ENCODE measurements around the gene MYO15B.

Gene MYO15B

DNA sequence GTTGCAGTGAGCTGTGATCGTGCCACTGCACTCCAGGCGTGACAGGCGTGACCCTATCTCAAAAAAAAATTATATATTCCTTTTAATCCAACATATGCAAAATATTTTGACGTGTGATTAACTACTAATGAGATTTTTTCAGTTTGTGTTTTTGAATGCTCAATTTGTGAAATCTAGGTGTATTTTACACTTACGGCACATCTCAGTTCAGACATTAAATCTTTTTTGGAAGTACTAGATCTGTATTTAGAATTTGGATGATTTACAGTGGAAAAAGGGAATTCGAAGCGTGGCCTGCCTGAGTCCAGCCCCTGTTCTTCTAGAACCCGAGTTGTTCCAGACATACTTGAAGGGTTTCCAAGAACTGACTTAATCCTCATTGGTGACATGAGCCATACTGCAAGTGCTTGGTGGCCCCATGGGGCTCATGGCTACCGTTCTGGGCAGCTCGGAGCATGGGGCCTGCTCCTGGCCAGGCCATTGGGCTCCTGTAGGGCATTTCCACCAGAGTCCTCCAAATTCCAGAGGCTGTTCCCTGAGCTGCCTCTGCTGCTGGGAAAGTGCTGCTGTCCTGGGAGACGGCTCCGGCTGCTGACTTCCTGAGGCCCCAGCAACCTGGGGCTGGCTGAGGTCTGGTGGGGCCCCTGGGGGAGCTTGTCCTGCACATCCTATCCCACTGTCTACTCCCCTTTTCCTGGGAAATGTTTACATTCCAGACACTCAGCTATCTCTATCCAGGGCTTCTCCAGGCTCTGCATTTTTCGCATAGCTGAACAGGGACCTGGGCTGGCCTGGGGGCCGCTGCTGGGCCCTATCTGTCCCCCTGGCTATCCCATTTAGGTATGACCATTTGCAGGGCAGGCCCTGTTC lies 34.9 kb upstream of the MYO15B start:
- intact Hi-C loops (cut with micrococcal nuclease), result no loop called here
- no peak overlapping the region for H3K4me3 Mint-ChIP-seq
- H3K4me1 Mint-ChIP-seq (ENCODE audit: low read depth), result no peaks in the 10 kb centered on the region
- H3K36me3 Mint-ChIP-seq (ENCODE audit: low read depth), result no peaks in the 10 kb centered on the region
- H3K9me3 Mint-ChIP-seq, result no peaks in the 10 kb centered on the region
- peaks cover under 1% of the 10 kb centered on the region for H3K27me3 Mint-ChIP-seq
- no peak overlapping the region for H3K27ac Mint-ChIP-seq

DNA sequence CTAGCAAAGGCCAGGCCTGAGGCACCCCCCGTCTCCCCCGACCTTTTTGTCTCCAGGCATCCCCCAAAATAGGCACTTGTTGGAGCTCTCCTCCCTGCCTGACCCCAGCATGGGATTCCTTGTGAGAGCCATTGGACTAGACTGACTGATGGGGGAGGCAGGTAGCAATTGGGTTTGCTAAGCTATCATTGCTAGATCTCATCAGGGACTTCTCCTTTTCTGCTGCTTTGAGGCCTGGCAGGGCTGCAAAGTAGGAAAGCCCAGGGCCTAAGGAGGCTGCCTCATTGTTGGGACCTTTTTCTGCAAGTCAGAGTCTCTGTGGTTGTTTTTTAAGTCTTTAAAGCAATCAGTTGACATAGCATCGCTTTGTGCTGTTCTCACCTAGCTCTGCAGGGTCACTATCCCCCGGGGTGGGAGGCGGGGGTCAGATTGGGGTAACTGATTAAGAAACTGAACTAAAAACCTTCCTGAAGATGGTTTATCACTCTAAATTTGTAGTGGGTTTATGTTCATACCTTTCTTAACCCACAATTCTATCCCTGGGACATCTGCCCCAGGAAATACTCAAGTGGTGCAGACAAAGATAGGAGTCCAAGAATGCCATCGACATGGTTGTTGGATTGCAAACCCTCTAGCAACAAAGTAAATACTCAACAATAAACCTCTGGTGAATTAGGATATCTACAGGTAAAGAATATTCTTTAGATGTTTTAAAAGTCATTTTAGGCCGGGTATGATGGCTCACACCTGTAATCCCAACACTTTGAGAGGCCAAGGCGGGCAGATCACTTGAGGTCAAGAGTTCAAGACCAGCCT lies 34.1 kb upstream of the MYO15B start:
- Mint-ChIP-seq H3K4me3 (no peak overlapping the region), H3K9me3 (no peaks in the 10 kb centered on the region), H3K27ac (no peak overlapping the region), H3K27me3 (no peaks in the 10 kb centered on the region), H3K4me1 (ENCODE audit: low read depth) (no peaks in the 10 kb centered on the region), H3K36me3 (ENCODE audit: low read depth) (no peaks in the 10 kb centered on the region)
- intact Hi-C loops (cut with micrococcal nuclease), result no loop called here

DNA sequence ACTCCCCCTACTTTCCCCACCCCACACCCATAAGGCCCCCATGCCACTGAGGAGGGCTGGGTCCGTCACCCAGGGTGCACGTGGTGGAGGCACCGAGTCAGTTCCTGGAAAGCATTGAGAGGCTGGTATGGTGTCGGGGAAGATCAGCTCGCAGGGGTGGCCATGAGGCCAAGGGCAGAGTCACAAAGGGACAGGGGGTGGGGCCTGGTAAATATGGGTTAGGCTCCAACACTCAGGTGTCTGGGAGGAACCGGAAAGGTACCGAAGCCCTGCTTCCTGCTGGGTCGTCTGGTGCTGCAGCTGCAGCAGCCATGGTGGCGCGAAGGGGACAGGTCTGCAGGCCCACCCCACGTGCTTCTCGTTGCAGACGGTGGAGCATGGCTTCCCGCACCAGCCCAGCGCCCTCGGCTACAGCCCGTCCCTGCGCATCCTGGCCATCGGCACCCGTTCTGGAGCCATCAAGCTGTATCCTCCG lies 31.9 kb upstream of the MYO15B start:
- H3K4me1 Mint-ChIP-seq (ENCODE audit: low read depth), result no peaks in the 10 kb centered on the region
- H3K27me3 Mint-ChIP-seq, result no peaks in the 10 kb centered on the region
- intact Hi-C loops (cut with micrococcal nuclease), result no loop called here
- no peaks in the 10 kb centered on the region for H3K36me3 Mint-ChIP-seq (ENCODE audit: low read depth)
- H3K27ac Mint-ChIP-seq, result no peak overlapping the region
- no peaks in the 10 kb centered on the region for H3K9me3 Mint-ChIP-seq
- H3K4me3 Mint-ChIP-seq, result no peak overlapping the region

DNA sequence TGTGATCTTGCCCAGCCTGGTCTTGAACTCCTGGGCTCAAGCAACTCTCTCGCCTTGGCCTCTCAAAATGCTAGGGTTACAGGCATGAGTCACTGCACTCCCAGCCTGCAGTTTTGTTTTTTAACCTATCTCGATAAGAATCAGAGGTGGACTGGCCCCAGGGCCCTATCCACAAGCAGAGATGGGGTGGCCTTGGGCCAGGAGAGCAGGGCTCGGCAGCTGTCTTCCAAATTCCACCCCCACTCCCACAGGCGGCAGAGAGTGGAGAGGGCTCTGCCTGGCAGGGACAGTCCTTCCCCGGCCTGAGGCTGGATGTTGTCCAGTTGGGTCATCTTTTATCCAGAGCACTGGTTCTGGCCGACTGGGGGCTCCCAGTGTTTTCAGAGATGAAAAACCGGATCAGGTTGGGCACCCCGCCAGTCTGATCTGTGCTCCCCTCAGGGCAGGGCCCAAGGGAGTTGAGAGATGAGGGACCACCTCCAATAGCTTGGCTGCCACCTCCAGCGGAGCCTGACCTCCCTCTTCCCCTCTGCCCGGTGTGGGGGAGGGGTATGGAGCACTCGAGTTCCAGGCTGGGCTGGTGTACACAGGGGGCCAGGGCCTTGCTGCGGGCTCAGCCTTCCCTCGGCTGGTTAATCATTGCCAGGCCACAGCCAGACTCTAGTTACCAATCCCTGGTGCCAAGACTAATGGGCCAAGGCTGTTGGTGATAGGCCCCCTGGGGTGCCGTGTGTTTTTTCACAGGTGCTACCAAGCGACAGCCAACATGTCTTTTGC lies 30.3 kb upstream of the MYO15B start:
- Mint-ChIP-seq H3K27ac (no peak overlapping the region), H3K4me3 (no peak overlapping the region), H3K9me3 (no peaks in the 10 kb centered on the region), H3K27me3 (no peaks in the 10 kb centered on the region), H3K4me1 (ENCODE audit: low read depth) (no peaks in the 10 kb centered on the region), H3K36me3 (ENCODE audit: low read depth) (no peaks in the 10 kb centered on the region)
- intact Hi-C loops (cut with micrococcal nuclease), result no loop called here

DNA sequence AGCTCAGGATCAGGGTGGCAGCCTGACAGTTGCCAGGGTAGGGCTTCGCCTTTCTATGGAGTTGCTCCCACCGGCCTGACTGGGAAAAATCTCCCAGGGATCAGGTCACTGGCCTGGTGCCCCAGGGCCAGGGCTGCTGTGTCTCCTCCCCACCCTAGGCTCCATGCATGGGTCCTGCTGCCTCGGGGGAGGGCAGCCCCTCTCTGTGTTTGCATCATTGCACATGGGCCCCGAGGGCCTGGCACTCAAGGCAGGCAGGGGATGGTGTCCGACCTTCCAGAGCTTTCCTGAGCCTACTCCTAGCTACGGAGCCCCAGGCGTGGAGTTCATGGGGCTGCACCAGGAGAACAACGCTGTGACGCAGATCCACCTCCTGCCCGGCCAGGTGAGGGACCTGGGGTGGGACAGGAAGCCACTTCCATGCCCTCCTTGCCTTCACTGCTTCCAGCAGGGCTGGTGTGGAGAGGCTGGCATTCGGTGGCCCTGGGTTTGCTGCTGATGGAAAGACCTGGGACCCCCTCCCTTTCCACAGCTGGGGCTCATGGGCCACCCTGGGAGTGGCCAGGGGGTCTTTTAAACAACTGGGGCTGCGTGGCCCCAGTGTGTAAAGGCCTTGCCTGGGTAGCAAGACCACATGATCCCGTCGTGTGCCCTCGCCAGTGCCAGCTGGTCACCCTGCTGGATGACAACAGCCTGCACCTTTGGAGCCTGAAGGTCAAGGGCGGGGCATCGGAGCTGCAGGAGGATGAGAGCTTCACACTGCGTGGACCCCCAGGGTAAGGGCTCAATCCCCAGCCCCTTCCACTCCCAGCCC lies 29.5 kb upstream of the MYO15B start:
- peaks cover under 1% of the 10 kb centered on the region for H3K36me3 Mint-ChIP-seq (ENCODE audit: low read depth)
- H3K4me3 Mint-ChIP-seq, result no peak overlapping the region
- H3K27me3 Mint-ChIP-seq, result no peaks in the 10 kb centered on the region
- H3K4me1 Mint-ChIP-seq (ENCODE audit: low read depth), result no peaks in the 10 kb centered on the region
- no peaks in the 10 kb centered on the region for H3K9me3 Mint-ChIP-seq
- H3K27ac Mint-ChIP-seq, result no peak overlapping the region
- intact Hi-C loops (cut with micrococcal nuclease), result no loop called here

DNA sequence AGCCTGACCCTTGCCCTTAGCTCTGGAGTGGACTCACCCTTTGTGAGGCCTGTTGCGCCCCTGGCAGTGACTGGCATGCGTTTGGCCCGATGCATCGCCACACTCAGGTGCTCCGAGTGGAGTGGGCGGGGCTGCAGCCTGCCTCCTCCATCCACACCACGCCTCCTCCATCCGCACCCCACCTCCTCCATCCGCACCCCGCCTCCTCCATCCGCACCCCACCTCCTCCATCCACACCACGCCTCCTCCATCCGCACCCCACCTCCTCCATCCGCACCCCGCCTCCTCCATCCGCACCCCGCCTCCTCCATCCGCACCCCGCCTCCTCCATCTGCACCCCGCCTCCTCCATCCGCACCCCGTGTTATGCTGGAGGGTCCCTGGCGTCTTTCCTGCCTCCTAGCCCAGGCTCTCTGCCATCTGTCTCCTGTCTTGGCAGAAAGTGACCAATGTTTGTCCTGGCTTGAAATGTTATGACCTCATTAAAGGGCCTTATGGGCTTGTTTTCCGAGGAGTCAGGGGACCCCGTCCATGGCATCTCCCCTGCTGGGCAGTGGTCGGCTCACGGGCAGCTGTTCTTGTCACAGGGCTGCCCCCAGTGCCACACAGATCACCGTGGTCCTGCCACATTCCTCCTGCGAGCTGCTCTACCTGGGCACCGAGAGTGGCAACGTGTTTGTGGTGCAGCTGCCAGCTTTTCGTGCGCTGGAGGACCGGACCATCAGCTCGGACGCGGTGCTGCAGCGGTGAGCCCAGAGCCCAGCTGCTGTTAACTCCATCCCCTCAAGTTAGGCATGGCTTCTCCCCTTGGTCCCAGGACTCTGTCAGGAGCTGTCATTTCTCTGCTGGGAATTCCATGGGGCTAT lies 28.7 kb upstream of the MYO15B start:
- H3K9me3 Mint-ChIP-seq, result no peaks in the 10 kb centered on the region
- peaks cover 5% of the 10 kb centered on the region for H3K36me3 Mint-ChIP-seq (ENCODE audit: low read depth)
- intact Hi-C loops (cut with micrococcal nuclease), result no loop called here
- H3K4me3 Mint-ChIP-seq, result no peak overlapping the region
- H3K27me3 Mint-ChIP-seq, result no peaks in the 10 kb centered on the region
- H3K4me1 Mint-ChIP-seq (ENCODE audit: low read depth), result no peaks in the 10 kb centered on the region
- no peak overlapping the region for H3K27ac Mint-ChIP-seq

DNA sequence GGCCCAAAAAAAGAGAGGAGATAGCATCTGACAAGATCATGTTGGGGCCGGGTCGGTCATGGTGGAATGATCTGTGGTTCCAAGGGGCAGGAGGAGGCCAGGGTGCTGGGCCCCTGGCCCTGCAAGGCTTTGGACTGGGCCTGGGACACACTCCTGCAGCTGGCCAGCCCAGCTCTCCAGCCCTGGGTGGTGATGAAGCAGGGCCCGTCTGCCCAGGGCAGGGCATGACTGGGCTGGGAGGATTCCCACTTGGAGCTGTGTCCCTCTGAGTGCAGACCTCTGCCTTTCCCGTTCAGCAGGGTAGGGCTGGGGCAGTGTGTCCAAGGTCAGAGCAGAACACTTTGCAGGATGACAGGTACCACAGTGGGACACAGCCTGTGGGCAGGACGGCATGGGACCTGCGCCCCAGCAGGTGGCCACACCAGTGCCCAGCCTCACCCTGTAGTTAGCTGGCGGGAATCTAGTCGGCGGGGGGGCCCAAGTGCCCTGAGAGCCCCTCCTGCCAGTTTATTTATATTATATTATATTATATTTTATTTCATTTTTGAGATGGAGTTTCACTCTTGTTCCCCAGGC lies 27.6 kb upstream of the MYO15B start:
- Mint-ChIP-seq H3K27ac (no peak overlapping the region), H3K27me3 (no peaks in the 10 kb centered on the region), H3K4me1 (ENCODE audit: low read depth) (no peaks in the 10 kb centered on the region), H3K4me3 (no peak overlapping the region), H3K36me3 (ENCODE audit: low read depth) (peaks cover 5% of the 10 kb centered on the region), H3K9me3 (no peaks in the 10 kb centered on the region)
- intact Hi-C loops (cut with micrococcal nuclease), result no loop called here

DNA sequence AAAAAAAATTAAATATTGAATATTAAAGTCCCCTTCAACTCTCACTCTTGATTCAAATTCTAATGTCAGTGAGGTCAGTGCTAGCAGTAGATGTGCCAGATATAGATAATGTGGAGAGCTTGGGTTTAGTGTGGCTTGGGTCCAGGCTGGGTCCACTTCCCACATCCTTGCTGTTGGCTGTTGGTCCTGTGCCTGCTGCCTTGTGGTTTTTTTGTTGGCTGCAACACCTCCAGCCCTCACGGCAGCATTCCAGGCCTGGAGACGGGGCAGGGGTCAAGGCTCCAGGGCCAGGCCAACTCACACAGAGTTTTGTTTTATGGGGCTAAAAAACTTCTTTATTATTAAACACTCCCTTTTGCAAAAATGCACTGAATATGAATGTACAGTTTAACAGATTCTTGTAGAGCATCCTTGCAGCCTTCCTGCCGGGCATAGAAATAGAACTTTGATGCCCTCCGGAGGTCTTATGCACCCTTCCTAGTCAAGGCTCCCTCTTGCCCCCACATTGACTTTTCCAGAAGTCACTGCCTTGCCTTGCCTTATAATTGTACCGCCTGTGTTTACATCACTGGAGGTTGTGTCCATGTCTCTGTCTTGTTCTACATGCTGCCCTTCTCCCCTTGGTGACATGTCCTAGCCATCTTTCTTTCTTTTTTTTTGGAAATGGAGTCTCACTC lies 25.5 kb upstream of the MYO15B start:
- no peaks in the 10 kb centered on the region for H3K27me3 Mint-ChIP-seq
- peaks cover 6% of the 10 kb centered on the region for H3K4me1 Mint-ChIP-seq (ENCODE audit: low read depth)
- H3K9me3 Mint-ChIP-seq, result no peaks in the 10 kb centered on the region
- H3K36me3 Mint-ChIP-seq (ENCODE audit: low read depth), result peaks cover 5% of the 10 kb centered on the region
- intact Hi-C loops (cut with micrococcal nuclease), result no loop called here
- H3K4me3 Mint-ChIP-seq, result no peak overlapping the region
- no peak overlapping the region for H3K27ac Mint-ChIP-seq

DNA sequence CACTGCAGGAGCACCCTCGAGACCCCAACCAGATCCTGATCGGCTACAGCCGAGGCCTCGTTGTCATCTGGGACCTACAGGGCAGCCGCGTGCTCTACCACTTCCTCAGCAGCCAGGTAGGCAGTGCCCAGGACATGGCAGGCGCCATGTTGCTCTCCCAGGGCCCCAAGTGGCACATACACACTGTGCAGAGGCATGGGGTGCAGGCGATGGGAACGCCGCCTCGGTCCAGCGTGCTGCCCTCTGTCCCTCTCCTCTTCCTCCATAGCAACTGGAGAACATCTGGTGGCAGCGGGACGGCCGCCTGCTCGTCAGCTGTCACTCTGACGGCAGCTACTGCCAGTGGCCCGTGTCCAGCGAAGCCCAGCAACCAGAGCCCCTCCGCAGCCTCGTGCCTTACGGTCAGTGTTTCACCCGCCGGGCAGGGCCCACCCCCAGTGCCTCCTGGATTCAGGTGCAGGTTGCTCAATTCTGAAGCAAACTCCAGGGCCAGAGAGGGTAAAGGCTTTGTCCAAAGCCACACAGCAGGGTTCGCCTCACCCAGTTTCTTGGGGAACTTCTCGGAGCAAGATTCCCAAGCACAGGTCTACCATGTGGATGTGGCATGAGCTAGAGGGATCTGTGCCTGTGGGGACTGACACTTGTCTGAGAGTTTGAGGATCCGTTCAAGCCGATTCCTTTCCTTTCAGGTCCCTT lies 24.4 kb upstream of the MYO15B start:
- H3K9me3 Mint-ChIP-seq, result no peaks in the 10 kb centered on the region
- intact Hi-C loops (cut with micrococcal nuclease), result no loop called here
- peaks cover 7% of the 10 kb centered on the region for H3K4me1 Mint-ChIP-seq (ENCODE audit: low read depth)
- no peaks in the 10 kb centered on the region for H3K27me3 Mint-ChIP-seq
- no peak overlapping the region for H3K4me3 Mint-ChIP-seq
- H3K36me3 Mint-ChIP-seq (ENCODE audit: low read depth), result peaks cover 5% of the 10 kb centered on the region
- no peak overlapping the region for H3K27ac Mint-ChIP-seq

DNA sequence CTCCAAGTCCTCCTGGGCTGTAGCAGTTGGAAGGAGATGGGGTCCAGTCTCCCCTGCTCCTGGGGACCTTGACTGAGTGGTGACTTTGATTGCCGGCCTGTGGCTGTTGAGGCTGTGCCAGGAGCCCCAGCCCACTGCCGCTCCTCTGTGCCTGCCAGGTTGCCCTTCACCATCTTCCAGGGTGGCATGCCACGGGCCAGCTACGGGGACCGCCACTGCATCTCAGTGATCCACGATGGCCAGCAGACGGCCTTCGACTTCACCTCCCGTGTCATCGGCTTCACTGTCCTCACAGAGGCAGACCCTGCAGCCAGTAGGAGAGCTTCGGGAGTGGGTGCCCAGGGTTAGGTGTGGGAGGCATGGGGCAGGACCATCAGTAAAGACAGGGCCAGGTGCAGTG lies 23.4 kb upstream of the MYO15B start:
- Mint-ChIP-seq H3K4me3 (no peak overlapping the region), H3K9me3 (no peaks in the 10 kb centered on the region), H3K27me3 (no peaks in the 10 kb centered on the region), H3K27ac (no peak overlapping the region), H3K4me1 (ENCODE audit: low read depth) (peaks cover 7% of the 10 kb centered on the region), H3K36me3 (ENCODE audit: low read depth) (peaks cover 5% of the 10 kb centered on the region)
- intact Hi-C loops (cut with micrococcal nuclease), result no loop called here

DNA sequence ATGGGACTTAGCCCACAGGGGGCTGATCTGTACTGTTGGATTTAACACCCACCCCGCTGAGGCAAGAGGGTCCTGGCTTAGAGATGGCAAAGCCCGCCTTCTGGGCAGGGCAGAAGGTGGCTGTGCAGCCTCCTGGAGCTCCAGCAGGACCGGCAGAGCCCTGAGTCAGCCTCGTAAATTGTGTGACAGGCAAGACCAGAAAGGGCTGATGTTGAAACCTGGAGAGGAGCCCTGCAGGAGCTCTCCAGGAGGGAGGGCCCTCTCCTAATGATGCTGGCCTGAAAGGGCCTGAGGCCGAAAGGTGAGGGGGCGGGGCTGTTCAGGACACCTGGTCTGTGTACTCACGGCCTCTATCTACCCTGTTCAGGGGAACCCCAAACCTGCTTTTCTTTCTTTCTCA lies 22.5 kb upstream of the MYO15B start:
- no peak overlapping the region for H3K27ac Mint-ChIP-seq
- no peaks in the 10 kb centered on the region for H3K9me3 Mint-ChIP-seq
- peaks cover 7% of the 10 kb centered on the region for H3K4me1 Mint-ChIP-seq (ENCODE audit: low read depth)
- no peak overlapping the region for H3K4me3 Mint-ChIP-seq
- H3K27me3 Mint-ChIP-seq, result no peaks in the 10 kb centered on the region
- intact Hi-C loops (cut with micrococcal nuclease), result no loop called here
- H3K36me3 Mint-ChIP-seq (ENCODE audit: low read depth), result peaks cover 5% of the 10 kb centered on the region

All from dendritic cell treated with granulocyte-macrophage colony-stimulating factor and Interleukin-4, amounts not matched to agents 40 ng/mL and 50 ng/mL, for 4 days (primary cell).